ENCODE measurements around the gene COMMD2.
A peak's percentile ranks its signal among the peaks of the same experiment; 100 is the strongest.

COMMD2 gene

GRCh38 chr3:149713730-149714654 is 38.3 kb downstream of the COMMD2 start:
- no peak for DNase-seq (ENCODE audit: low read depth)
- no peak overlapping the region for H3K4me3 ChIP-seq (ENCODE audit: low read depth, low read length)

- no peak overlapping the region for H3K4me3 ChIP-seq (ENCODE audit: low read depth, low read length)
- peak; percentile 21 for DNase-seq (ENCODE audit: low read depth)
Observed at GRCh38 chr3:149706905-149707304, 45.4 kb downstream of the COMMD2 start.

GRCh38 chr3:149705416-149705815 is 46.9 kb downstream of the COMMD2 start:
- H3K4me3 ChIP-seq (ENCODE audit: low read depth, low read length): no peak overlapping the region
- no peak for DNase-seq (ENCODE audit: low read depth)

- DNase-seq (ENCODE audit: low read depth): peak; percentile 81
- no peak overlapping the region for H3K4me3 ChIP-seq (ENCODE audit: low read depth, low read length)
Observed at GRCh38 chr3:149703466-149703865, 48.8 kb downstream of the COMMD2 start.

DNA sequence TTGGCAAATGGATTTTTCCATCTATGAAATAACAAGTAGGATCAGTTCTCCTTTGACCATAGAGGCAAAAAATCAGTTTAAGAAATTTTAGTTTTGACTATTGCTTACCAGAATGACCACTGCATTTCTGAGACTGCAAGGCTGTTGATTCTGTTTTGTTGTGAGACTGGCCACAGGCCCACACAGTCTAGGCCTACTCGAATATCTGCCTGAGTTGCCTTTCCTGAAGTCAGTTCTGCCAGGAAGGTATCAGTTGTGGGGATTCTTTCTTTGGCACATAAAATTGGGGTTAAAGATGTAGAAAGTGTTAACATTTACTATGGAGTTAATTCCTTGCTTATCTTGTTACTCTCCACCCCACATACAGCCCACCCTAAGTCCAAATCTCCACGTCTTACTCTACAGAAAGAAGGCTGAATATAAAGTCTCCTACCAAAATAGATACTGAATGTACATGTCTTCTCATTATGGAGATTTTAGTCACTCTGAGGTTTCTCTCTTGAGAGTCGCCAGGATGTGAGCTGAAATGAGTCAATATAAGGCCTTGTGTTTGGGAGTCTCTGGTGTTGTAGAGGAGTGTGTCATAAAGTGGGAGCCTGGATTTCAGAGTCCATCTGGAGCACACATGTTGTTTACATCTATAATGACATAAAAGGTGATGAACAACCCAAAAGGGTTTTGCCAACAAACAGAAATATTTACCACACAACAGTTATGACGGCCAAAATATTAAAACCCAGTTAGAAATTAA is 49.4 kb downstream of the COMMD2 start:
- H3K4me3 ChIP-seq (ENCODE audit: low read depth, low read length): no peak overlapping the region
- peak; percentile 90 for DNase-seq (ENCODE audit: low read depth)

- H3K4me3 ChIP-seq (ENCODE audit: low read depth, low read length): no peak overlapping the region
- DNase-seq (ENCODE audit: low read depth): no peak
Observed at GRCh38 chr3:149701977-149702350, 50.3 kb downstream of the COMMD2 start.

GRCh38 chr3:149701206-149701976 is 50.9 kb downstream of the COMMD2 start:
- DNase-seq (ENCODE audit: low read depth): no peak
- H3K4me3 ChIP-seq (ENCODE audit: low read depth, low read length): no peak overlapping the region
